ENCODE results near the gene MAGEB4.
"Not testable (repeated sequence)": the region's sequence is repeated elsewhere in the genome, so short reads cannot be mapped to it uniquely, and the experiment has no call there.

Gene MAGEB4, protein sequence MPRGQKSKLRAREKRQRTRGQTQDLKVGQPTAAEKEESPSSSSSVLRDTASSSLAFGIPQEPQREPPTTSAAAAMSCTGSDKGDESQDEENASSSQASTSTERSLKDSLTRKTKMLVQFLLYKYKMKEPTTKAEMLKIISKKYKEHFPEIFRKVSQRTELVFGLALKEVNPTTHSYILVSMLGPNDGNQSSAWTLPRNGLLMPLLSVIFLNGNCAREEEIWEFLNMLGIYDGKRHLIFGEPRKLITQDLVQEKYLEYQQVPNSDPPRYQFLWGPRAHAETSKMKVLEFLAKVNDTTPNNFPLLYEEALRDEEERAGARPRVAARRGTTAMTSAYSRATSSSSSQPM

DNA sequence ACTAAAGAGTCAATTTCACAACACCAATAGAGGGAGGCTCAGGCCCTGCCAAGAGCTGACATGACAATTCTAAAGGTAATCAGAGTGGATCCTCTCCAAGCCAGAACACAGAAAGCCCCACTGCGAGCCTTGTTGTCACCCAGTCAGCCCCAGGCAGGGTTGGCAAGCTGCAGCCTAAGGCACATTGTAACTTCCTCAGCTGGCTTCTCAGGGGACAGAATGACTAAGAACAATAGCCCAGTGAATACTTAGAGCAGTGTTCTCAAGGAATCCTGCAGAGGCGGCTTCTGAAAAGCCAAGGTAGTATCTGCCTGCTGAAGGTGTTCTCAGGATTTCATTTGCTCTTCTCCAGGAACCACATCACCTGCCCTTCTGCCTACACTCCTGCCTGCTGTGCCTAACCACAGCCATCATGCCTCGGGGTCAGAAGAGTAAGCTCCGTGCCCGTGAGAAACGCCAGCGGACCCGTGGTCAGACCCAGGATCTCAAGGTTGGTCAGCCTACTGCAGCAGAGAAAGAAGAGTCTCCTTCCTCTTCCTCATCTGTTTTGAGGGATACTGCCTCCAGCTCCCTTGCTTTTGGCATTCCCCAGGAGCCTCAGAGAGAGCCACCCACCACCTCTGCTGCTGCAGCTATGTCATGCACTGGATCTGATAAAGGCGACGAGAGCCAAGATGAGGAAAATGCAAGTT is at the start of gene MAGEB4:
MAGEB4 (plus strand) TSS at position 277 of the 692 bp plus-strand sequence; CDS start at position 413, 136 bp downstream.
- no peak within 1 kb of the TSS for H3K9ac ChIP-seq (ENCODE audit: insufficient read length, low read depth)
- no peak for DNase-seq (ENCODE audit: low read depth, low spot score)
- H3K27me3 ChIP-seq (ENCODE audit: insufficient read depth, insufficient read length): no peaks in the 10 kb centered on the region
- peaks cover 3% of the 10 kb centered on the region; the same call in 1 of the 2 replicates for H3K9me3 ChIP-seq (ENCODE audit: insufficient read depth, low read length)
- TF ChIP-seq SUZ12 (IDR thresholded peaks at IDR 0.05; ENCODE audit: extremely low read depth, insufficient read depth, insufficient read length): no peak
- no peak for TF ChIP-seq ZNF274 (IDR thresholded peaks at IDR 0.05; ENCODE audit: low read depth, low read length)
- TF ChIP-seq YY1 (IDR thresholded peaks at IDR 0.05; ENCODE audit: insufficient read depth, insufficient read length): no peak
- no peaks in the 10 kb centered on the region for H3K36me3 ChIP-seq (ENCODE audit: insufficient read depth, insufficient read length, low read length)
- peaks cover 2% of the 10 kb centered on the region for H3K4me1 ChIP-seq (ENCODE audit: insufficient read depth, insufficient read length)
- no peak within 1 kb of the TSS for H3K4me3 ChIP-seq (ENCODE audit: insufficient read length, low read depth)

DNA sequence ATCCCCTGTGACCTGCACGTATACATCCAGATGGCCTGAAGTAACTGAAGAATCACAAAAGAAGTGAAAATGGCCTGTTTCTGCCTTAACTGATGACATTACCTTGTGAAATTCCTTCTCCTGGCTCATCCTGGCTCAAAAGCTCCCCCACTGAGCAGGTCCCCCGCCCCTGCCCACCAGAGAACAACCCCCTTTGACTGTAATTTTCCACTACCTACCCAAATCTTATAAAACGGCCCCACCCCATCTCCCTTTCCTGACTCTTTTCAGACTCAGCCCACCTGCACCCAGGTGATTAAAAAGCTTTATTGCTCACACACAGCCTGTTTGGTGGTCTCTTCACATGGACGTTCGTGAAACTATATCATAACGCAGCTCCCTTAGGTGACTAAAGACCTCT is 47.9 kb upstream of the MAGEB4 start:
- H3K9ac ChIP-seq (ENCODE audit: insufficient read length, low read depth); H3K9me3 ChIP-seq (ENCODE audit: insufficient read depth, low read length); DNase-seq (ENCODE audit: low read depth, low spot score); H3K36me3 ChIP-seq (ENCODE audit: insufficient read depth, insufficient read length, low read length); H3K4me1 ChIP-seq (ENCODE audit: insufficient read depth, insufficient read length); H3K27me3 ChIP-seq (ENCODE audit: insufficient read depth, insufficient read length); H3K4me3 ChIP-seq (ENCODE audit: insufficient read length, low read depth): not testable (repeated sequence)

DNA sequence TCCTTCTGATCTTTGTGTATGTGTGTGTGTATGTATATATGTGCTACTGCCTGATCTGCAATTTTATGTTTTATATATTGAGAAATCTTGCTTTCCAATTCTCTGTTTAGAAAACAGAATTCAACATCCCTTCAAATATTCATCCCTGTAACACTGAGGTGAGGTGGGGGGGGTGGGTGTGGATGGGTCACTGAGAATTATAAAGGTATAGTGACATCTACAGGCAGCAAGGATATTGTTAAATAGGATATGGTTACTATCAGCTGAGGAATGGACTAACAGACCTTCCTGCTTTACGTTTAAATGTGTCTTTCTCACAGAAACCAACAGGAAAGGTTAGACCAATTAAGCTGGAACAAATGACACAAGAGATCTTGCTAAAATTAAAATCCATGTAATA is 45.5 kb upstream of the MAGEB4 start:
- no peaks in the 10 kb centered on the region for H3K36me3 ChIP-seq (ENCODE audit: insufficient read depth, insufficient read length, low read length)
- H3K27me3 ChIP-seq (ENCODE audit: insufficient read depth, insufficient read length): no peaks in the 10 kb centered on the region
- no peaks in the 10 kb centered on the region for H3K9me3 ChIP-seq (ENCODE audit: insufficient read depth, low read length)
- DNase-seq (ENCODE audit: low read depth, low spot score): no peak
- no peak overlapping the region for H3K4me3 ChIP-seq (ENCODE audit: insufficient read length, low read depth)
- no peaks in the 10 kb centered on the region for H3K4me1 ChIP-seq (ENCODE audit: insufficient read depth, insufficient read length)
- no peak for TF ChIP-seq SUZ12 (IDR thresholded peaks at IDR 0.05; ENCODE audit: extremely low read depth, insufficient read depth, insufficient read length)
- no peak for TF ChIP-seq ZNF274 (IDR thresholded peaks at IDR 0.05; ENCODE audit: low read depth, low read length)
- TF ChIP-seq YY1 (IDR thresholded peaks at IDR 0.05; ENCODE audit: insufficient read depth, insufficient read length): no peak
- H3K9ac ChIP-seq (ENCODE audit: insufficient read length, low read depth): no peak overlapping the region

DNA sequence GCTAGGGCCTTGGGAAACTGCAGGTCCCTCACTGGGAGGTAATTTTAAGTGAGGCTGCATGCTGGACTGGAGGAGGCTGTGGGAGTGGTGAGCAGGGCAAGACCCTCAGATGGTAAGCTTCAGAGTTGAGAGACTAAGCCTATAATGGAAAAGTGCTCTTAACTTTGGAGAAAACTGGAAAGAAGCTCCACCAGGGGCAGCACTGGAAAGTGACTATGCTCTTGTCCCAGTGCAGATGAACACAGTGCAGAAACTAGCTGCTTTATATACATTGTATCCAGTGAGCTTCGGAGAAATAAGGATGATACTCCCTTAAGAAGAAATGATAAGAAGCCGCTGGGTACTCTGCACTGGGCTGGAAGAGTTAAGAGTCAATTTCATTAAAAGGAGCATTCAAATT is 29.6 kb upstream of the MAGEB4 start:
- no peak overlapping the region for H3K4me3 ChIP-seq (ENCODE audit: insufficient read length, low read depth)
- H3K27me3 ChIP-seq (ENCODE audit: insufficient read depth, insufficient read length): no peaks in the 10 kb centered on the region

DNA sequence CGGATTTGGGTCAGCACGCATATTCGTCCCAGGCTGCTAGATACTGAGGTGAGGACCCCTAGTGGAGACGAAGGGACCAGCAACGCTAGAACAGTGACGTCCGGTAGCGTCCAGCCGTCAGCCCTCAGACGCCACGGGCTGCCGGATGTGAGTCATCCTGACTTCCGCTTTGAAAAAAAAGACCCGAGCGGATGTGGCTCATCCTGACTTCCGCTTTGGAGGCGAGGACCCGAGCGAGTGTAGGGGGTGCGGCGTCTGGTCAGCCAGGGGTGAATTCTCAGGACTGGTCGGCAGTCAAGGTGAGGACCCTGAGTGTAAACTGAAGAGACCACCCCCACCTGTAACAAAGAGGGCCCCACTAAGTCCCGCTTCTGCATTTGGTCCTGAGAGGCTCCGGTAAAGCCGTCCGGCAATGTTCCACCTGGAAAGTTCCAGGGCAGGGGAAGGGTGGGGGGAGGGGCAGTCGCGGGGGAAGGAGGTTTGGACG is 26.4 kb upstream of the MAGEB4 start, which contains the start of gene MAGEB2:
MAGEB2 (plus strand) TSS at position 207 of the 487 bp plus-strand sequence. CDS start 3,018 bp downstream, outside the sequence.
- H3K9me3 ChIP-seq (ENCODE audit: insufficient read depth, low read length): peaks cover 30% of the 10 kb centered on the region; the same call in 1 of the 2 replicates
- H3K27me3 ChIP-seq (ENCODE audit: insufficient read depth, insufficient read length): no peaks in the 10 kb centered on the region
- TF ChIP-seq SUZ12 (IDR thresholded peaks at IDR 0.05; ENCODE audit: extremely low read depth, insufficient read depth, insufficient read length): no peak
- no peak for TF ChIP-seq YY1 (IDR thresholded peaks at IDR 0.05; ENCODE audit: insufficient read depth, insufficient read length)
- no peak for TF ChIP-seq ZNF274 (IDR thresholded peaks at IDR 0.05; ENCODE audit: low read depth, low read length)
- no peaks in the 10 kb centered on the region for H3K4me1 ChIP-seq (ENCODE audit: insufficient read depth, insufficient read length)
- H3K36me3 ChIP-seq (ENCODE audit: insufficient read depth, insufficient read length, low read length): no peaks in the 10 kb centered on the region
- H3K4me3 ChIP-seq (ENCODE audit: insufficient read length, low read depth): no peak within 1 kb of the TSS
- no peak for DNase-seq (ENCODE audit: low read depth, low spot score)
- no peak within 1 kb of the TSS for H3K9ac ChIP-seq (ENCODE audit: insufficient read length, low read depth)

More for the DNA sequence above, 29.6 kb upstream of the MAGEB4 start:
- no peaks in the 10 kb centered on the region for H3K36me3 ChIP-seq (ENCODE audit: insufficient read depth, insufficient read length, low read length)
- no peaks in the 10 kb centered on the region for H3K4me1 ChIP-seq (ENCODE audit: insufficient read depth, insufficient read length)
- no peak overlapping the region for H3K9ac ChIP-seq (ENCODE audit: insufficient read length, low read depth)
- peaks cover 9% of the 10 kb centered on the region; the same call in 1 of the 2 replicates for H3K9me3 ChIP-seq (ENCODE audit: insufficient read depth, low read length)
- TF ChIP-seq YY1 (IDR thresholded peaks at IDR 0.05; ENCODE audit: insufficient read depth, insufficient read length) (no peak), ZNF274 (IDR thresholded peaks at IDR 0.05; ENCODE audit: low read depth, low read length) (no peak), SUZ12 (IDR thresholded peaks at IDR 0.05; ENCODE audit: extremely low read depth, insufficient read depth, insufficient read length) (no peak)
- DNase-seq (ENCODE audit: low read depth, low spot score): no peak

DNA sequence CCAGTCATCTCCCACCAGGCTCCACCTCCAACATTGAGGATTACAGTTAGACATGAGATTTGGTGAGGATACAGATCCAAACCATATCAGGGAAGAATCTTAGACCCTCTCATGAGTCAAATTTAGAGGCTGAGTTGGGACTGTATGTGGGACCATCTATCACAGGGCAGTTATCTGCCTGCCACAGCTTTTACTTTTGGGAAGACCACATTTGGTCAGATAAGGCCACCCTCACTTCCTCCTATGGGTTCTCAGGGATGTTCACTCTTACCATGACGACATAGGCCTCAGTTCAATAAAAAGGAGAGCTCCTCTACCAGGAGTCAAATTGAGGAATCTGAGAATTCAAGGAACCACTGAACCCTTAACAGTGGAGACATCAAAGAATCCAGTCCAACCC is 24.3 kb upstream of the MAGEB4 start:
- Histone ChIP-seq H3K4me1 (ENCODE audit: insufficient read depth, insufficient read length) (no peaks in the 10 kb centered on the region), H3K9me3 (ENCODE audit: insufficient read depth, low read length) (peaks cover 34% of the 10 kb centered on the region; the same call in 1 of the 2 replicates), H3K27me3 (ENCODE audit: insufficient read depth, insufficient read length) (no peaks in the 10 kb centered on the region), H3K36me3 (ENCODE audit: insufficient read depth, insufficient read length, low read length) (no peaks in the 10 kb centered on the region), H3K4me3 (ENCODE audit: insufficient read length, low read depth) (no peak overlapping the region), H3K9ac (ENCODE audit: insufficient read length, low read depth) (no peak overlapping the region)
- TF ChIP-seq SUZ12 (IDR thresholded peaks at IDR 0.05; ENCODE audit: extremely low read depth, insufficient read depth, insufficient read length) (no peak), YY1 (IDR thresholded peaks at IDR 0.05; ENCODE audit: insufficient read depth, insufficient read length) (no peak), ZNF274 (IDR thresholded peaks at IDR 0.05; ENCODE audit: low read depth, low read length) (no peak)
- no peak for DNase-seq (ENCODE audit: low read depth, low spot score)

DNA sequence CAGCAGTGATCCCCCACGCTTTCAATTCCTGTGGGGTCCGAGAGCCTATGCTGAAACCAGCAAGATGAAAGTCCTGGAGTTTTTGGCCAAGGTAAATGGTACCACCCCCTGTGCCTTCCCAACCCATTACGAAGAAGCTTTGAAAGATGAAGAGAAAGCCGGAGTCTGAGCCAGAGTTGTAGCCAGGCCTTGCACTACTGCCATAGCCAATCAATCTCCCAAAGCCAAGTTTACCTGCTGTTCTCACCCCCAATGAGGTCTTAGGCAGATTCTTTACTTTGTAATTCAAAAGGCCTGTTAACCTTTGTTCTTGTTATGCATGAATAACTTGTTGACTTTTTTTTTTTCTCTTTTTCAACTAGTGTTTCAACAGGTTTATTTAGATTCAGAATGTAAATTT is 22.4 kb upstream of the MAGEB4 start:
- Histone ChIP-seq H3K9ac (ENCODE audit: insufficient read length, low read depth) (no peak overlapping the region), H3K36me3 (ENCODE audit: insufficient read depth, insufficient read length, low read length) (no peaks in the 10 kb centered on the region), H3K27me3 (ENCODE audit: insufficient read depth, insufficient read length) (no peaks in the 10 kb centered on the region), H3K4me1 (ENCODE audit: insufficient read depth, insufficient read length) (no peaks in the 10 kb centered on the region), H3K9me3 (ENCODE audit: insufficient read depth, low read length) (peaks cover 34% of the 10 kb centered on the region; the same call in 1 of the 2 replicates), H3K4me3 (ENCODE audit: insufficient read length, low read depth) (no peak overlapping the region)
- TF ChIP-seq YY1 (IDR thresholded peaks at IDR 0.05; ENCODE audit: insufficient read depth, insufficient read length) (no peak), SUZ12 (IDR thresholded peaks at IDR 0.05; ENCODE audit: extremely low read depth, insufficient read depth, insufficient read length) (no peak), ZNF274 (IDR thresholded peaks at IDR 0.05; ENCODE audit: low read depth, low read length) (no peak)
- DNase-seq (ENCODE audit: low read depth, low spot score): peak; percentile 64

All from NT2/D1 (cell line).